Caki2 (cell line): ENCODE data around the gene IFNE. TPM values are rescaled to one million over a fixed set of nuclear protein-coding genes. Genes with fewer than 3 reads are reported as not detected.
"Not testable (repeated sequence)": the region's sequence is repeated elsewhere in the genome, so short reads cannot be mapped to it uniquely, and the experiment has no call there.

Source experiments
- DNase-seq: peaks from one replicate; pipeline ENCODE4 v3.0.0-alpha.2; 2015; ENCODE audit warnings: low read depth
- in situ Hi-C: cut with HindIII; loops from 2 replicates; pipeline ENCODE4 v1.10.0; 2016; ENCODE audit warnings: low sequenced_read_pairs, low pct_unique_long_range_greater_than_20kb, mixed read lengths
- total RNA-seq: library from RNA; depleted of rRNA; stranded (reverse); fragments of >200 nt; shearing (Covaris generic); gene quantifications from 2 replicates; pipeline ENCODE4 v1.2.3, GENCODE V29; 2014; ENCODE audit warnings: low replicate concordance

The IFNE gene
- total RNA-seq, 1 experiment from 2014 or later, result not detected

DNA sequence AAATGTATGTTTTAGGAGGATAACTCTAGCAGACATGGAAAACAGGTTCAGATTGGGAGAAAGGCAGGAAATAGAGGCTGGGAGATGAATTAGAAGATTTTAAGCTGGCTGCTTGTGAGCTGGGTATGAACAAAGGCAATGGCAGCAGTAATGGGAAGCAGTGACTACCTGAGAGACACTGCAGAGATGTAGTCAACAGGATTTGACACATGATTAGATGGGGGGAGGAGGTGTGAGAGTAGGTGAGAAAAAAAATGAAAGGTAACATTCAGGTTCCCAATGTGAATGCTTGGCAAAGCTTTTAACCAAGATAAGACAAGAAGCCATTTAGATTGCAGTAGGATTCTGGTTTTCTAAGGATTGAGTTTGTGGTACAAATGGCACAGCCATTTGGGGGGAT, 22.8 kb upstream of the IFNE start:
- in situ Hi-C loops, result no loop called here
- no peak for DNase-seq

- DNase-seq, result no peak
- in situ Hi-C loops, result no loop called here
These were observed 22.0 kb upstream of the IFNE start for GRCh38 chr9:21504113-21504512.

DNA sequence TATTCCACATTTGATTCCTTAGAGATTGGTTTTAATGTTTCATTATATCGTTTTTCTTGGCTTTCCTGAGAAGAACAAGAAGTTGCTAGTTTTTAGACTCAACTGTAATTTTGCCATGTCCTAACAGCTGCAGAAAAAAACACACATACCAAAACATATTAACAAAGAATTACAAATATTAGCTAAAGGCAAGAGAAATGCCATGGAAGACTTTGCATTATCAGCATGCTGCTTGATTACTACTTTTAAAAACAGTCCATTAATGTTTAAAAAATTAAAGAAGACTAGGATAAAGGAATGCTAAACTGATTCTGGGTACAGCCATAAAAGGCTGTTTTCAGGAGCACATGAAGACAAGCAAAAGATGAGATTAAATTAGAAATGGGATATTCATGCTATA, 20.5 kb upstream of the IFNE start:
- DNase-seq, result no peak
- in situ Hi-C loops, result no loop called here

DNA sequence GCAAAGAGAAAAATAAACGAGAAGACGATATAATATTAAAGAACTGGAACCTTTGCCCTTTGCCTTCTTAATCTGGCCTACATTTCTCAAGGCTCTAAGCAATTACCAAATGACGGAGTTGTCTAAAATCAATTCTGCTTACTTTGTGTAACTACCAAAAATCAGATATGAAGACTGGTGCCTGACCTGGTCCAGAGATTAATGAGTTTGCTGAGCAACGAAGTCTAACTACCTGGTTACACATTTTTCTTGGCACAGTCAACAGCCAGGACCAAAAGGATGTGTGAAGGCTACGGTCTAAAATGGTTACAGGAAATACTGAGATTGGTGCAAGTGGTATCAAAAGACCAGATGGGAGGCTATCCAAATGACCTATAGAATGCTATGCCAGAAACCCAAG, 17.8 kb upstream of the IFNE start:
- in situ Hi-C loops, result no loop called here
- DNase-seq, result no peak

DNA sequence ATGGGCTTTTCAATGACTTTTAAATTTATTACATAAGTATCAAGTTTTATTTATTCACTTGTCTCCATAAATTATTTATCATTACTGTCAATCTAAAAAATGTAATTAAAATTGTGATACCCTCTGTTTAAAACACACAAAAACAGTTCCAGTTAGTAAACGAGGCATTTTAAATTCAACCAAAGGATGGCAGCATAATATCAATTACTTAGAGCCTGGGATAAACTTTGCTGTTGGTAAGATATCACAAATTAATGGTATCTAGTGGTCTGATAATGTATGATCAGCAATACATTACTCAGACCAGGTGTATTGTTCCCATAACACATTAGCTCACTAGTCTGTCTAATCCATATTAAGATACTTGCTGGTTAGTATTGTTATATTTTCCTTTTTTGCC, 9.6 kb upstream of the IFNE start:
- in situ Hi-C loops, result no loop called here
- DNase-seq, result no peak

DNA sequence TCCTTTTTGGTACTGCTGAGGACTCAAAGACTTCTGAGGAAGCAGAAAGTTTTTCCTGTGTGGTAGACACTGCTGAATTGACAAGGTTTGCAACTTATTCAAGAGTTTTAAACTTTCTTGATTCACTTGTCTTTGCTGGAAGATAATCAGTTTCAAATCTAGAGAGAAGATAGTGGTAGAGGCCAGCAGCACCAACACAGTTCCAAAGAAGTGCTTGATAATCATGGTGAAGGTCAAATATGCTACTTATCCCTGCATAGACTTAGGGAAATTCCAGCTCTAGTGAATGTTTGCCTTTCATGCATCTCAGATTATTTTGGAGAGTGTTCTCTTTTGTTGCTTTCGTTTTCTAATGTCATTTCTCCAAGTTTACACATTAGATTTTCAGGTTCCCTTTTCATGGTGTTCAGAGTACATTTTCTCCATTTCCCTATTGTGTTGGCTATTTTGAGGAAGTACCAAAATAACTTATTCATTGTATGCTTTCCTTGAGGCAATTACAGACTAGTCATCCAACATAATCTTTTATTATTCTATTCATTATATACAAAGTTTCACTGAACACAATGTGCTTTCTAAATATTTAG, 550 bp downstream of the IFNE start:
- in situ Hi-C loops, result no loop called here

DNA sequence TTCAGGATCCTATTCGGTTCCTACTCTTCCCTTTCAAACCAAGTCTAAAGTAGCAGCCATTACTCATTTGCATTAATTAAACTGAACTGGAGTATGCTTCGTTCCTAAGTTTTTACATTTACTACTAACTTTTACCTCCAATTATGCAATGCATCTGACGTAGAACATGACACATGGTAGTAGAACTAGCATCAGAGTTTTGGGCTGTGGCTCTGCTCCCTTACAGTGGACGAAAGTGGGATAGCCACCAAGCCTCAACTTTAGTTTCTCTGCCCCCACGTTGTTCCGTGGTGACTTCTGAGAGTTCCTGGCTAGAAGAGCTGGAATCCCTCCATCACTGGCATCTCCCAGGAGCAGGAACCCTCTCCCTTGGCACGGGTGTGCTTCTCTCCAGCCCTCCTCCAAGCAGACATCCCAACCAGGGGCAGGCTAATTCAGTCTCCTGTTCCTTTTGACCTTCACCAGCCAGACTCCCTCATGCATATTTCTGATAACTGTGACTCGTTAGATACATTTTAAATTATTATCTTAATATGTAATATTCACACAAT, 2.9 kb downstream of the IFNE start:
- no peak for DNase-seq
- in situ Hi-C loops, result no loop called here

More for the DNA sequence above, 550 bp downstream of the IFNE start:
- DNase-seq, result no peak

DNA sequence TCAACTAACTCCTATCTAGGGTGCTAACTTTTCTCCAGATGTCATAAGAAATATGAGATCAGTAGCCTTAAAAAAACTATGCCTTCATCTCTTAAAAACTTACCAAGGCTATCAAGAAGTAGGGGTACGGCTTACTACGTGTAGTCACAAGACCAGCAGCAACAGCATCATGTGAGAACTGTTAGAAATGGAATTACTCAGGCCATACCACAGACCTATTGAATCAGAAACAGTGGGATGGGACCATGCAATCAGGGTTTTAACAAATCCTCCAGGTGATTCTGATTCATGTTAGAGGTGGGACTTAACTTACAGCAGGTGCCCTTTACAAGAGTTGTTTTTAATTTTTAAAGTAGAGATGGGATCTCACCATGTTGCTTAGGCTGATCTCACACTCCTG, 4.6 kb downstream of the IFNE start:
- in situ Hi-C loops, result no loop called here

GRCh38 chr9:21473236-21473635, 8.9 kb downstream of the IFNE start:
- DNase-seq, result no peak
- in situ Hi-C loops, result no loop called here

More for the DNA sequence above, 4.6 kb downstream of the IFNE start:
- no peak for DNase-seq

DNA sequence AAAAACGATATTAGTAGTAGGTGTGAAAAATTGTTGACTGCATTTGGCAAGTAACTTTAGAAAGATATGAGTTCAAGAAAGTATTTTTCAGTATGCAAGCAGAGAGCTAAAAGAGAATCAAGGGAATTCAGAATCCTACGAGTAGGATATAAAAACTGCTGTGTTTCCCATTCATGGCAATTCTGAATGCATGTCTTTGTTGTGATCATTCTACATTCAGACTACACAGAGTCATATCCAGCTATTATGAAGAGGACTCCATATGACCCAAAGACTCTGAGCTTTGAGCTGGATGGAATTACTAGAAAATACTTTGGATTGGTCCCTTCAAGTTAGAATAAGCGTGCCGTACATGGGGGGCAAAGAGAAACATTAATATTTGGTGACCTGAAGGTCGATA, 12.0 kb downstream of the IFNE start:
- DNase-seq, result no peak
- in situ Hi-C loops, result no loop called here

DNA sequence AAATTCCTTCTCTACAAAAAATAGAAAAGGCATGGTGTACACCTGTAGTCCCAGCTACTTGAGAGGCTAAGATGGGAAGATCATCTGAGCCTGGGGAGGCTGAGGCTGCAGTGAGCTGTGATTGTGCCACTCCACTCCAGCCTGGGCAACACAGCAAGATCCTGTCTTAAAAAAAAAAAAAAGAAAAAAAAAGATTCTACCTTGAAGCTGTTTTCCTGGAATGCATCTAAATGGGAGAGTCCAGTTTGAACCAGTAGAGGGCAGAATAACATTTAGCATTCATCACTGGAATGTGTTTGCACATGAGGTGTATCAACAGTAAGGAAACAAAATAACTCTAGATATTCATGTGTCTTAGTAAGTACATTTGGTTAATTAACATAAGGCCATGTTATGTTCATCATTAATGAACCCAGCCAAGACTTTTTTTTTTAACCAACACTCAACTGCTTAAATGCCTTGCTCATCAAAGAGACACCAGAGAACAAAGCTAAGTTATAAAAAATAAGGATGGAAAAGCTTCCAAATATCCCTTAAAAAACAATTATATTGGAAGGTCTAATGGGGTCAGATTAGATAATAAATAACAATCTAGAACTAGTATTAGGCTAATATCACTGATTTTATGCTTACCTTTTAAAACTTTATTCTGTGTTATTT, 16.1 kb downstream of the IFNE start:
- in situ Hi-C loops, result no loop called here
- DNase-seq, result peak; percentile 43

DNA sequence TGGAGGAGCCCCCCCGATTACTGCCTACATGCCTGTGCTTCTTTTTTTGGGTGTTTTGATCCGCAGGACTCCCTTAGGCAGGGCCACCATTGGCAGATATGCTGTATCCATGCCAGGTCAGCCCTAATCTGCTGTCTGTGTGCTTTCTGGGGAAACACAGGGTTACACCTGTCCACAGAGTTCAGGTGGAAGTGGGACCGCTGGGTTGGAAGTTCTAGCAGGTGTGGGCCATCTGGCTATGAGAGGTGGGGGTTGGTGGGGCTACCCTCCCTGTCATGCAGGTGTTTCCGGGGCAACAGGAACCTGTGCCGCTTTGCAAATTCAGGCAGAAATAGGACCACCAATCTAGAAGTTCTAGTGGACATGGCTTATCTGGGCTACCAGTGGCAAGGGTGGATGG, 17.0 kb downstream of the IFNE start:
- in situ Hi-C loops, result no loop called here
- DNase-seq, result no peak

DNA sequence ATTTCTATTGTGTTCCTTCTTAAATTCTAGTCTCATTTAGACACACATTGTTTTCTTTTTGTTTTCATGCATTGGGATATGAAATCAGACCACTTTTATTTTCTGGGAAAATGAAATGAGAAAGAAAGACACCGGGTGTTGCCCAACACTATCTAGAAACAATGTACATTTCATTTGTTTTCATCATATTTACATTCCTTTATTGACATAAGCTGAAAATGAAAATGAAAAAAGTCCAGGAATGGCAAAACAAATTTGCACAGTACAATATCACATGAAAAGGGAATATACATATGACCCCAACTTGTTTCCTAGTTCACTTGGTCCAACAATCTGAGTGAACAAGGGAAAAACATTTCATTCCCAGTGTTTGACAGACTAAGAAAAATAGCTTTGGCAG, 20.7 kb downstream of the IFNE start:
- DNase-seq, result no peak
- in situ Hi-C loops, result no loop called here

GRCh38 chr9:21455320-21455719, 26.8 kb downstream of the IFNE start:
- DNase-seq, result peak; percentile 19
- in situ Hi-C loops, result no loop called here

GRCh38 chr9:21454149-21454548, 28.0 kb downstream of the IFNE start:
- in situ Hi-C loops, result no loop called here
- DNase-seq, result no peak

- DNase-seq, result no peak
- in situ Hi-C loops, result no loop called here
These were observed 29.4 kb downstream of the IFNE start for GRCh38 chr9:21452681-21453080.

GRCh38 chr9:21450733-21451394, 31.2 kb downstream of the IFNE start:
- in situ Hi-C loops, result no loop called here

DNA sequence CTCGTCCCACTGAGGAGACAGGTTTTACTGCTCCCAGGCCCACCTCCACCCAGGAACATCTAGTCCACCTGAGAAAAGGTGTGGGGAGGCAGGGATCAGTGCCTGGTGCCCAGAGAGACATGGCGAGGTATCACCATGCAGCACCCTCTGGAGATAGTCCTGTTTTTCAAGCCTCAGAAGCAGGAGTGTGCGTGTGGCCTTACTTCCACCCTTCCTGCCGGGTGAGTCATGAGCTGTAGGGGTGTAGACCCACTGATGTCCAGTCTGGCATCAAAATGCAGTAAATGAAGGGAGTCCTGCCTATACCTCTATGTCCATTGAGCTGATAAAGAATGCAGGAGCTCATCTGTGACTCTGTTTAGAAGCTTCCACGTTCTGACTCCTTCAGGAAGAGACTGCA, 32.8 kb downstream of the IFNE start:
- in situ Hi-C loops, DNase-seq: not testable (repeated sequence)

More at GRCh38 chr9:21450733-21451394, 31.2 kb downstream of the IFNE start:
- no peak for DNase-seq

DNA sequence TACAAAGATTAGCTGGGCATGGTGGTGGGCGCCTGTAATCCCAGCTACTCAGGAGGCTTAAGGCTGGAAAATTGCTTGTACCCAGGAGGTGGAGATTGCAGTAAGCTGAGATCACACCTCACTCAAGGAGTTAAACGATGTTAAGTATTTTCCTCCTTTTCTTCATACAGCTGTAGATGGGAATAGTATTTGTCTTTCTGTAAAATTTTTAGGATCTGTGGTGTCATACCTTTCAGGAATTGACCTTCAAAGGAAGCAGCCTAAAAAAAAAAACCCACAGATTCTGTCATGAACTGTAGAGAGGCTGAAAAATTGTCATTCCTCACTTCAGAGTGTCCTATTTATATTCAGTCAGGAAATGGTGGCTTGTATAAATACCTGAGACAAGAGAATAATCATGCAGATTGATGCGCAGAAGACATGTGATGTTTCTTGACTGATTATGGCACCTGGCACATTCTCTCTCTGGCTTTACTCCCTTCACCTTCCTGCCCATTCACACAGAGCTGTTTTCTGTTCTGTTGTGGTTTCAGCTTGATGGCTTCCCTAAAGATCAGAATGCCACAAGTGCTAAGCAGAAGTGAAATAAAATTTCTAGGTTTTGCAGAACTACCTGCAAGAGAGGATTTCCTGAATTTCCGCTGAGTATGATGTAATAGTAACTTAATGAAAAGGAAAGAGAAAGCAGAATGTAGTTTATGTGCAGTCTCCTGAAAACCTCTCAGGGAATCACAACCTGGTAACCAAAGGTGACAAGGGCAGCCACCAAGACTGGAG, 38.1 kb downstream of the IFNE start:
- in situ Hi-C loops, result no loop called here
- no peak for DNase-seq
